NOMO-1 treated with dmso at 0.1 percent for 144 hours (cell line): ENCODE measurements around the gene APLN.

Experiments used
- DNase-seq: peaks from one replicate; lab custom pipeline; 2025; ENCODE audit not compliant: unreplicated experiment; lab: John Stamatoyannopoulos, UW

Gene APLN

GRCh38 chrX:129654652-129655546 lies at the start of gene APLN:
TSS of gene APLN (minus strand) at chrX:129654956. CDS start at chrX:129654630, 326 bp downstream.
- no peak for DNase-seq

- DNase-seq, result no peak
Observed at GRCh38 chrX:129704491-129704890, 49.7 kb upstream of the APLN start.

- no peak for DNase-seq
Observed at GRCh38 chrX:129701624-129702069, 46.9 kb upstream of the APLN start.

GRCh38 chrX:129700536-129700935 lies 45.8 kb upstream of the APLN start:
- DNase-seq, result no peak

- DNase-seq, result no peak
Observed at GRCh38 chrX:129698150-129698549, 43.4 kb upstream of the APLN start.

- DNase-seq, result no peak
Observed at GRCh38 chrX:129697204-129697829, 42.6 kb upstream of the APLN start.

- DNase-seq, result no peak
Observed at GRCh38 chrX:129696463-129697155, 41.9 kb upstream of the APLN start.

- no peak for DNase-seq
Observed at GRCh38 chrX:129695937-129696336, 41.2 kb upstream of the APLN start.

GRCh38 chrX:129695535-129695934 lies 40.8 kb upstream of the APLN start:
- no peak for DNase-seq

GRCh38 chrX:129694805-129695204 lies 40.0 kb upstream of the APLN start:
- no peak for DNase-seq

- DNase-seq, result no peak
Observed at GRCh38 chrX:129693354-129693753, 38.6 kb upstream of the APLN start.

- DNase-seq, result no peak
Observed at GRCh38 chrX:129690435-129690834, 35.7 kb upstream of the APLN start.

- no peak for DNase-seq
Observed at GRCh38 chrX:129689796-129690195, 35.0 kb upstream of the APLN start.

- DNase-seq, result no peak
Observed at GRCh38 chrX:129688097-129688496, 33.3 kb upstream of the APLN start.

- DNase-seq, result no peak
Observed at GRCh38 chrX:129686422-129686948, 31.7 kb upstream of the APLN start.

- DNase-seq, result no peak
Observed at GRCh38 chrX:129682979-129683378, 28.2 kb upstream of the APLN start.

- DNase-seq, result no peak
Observed at GRCh38 chrX:129679901-129680300, 25.1 kb upstream of the APLN start.

GRCh38 chrX:129678614-129679195 lies 23.9 kb upstream of the APLN start:
- no peak for DNase-seq

GRCh38 chrX:129667412-129667811 lies 12.7 kb upstream of the APLN start:
- DNase-seq, result no peak

GRCh38 chrX:129665916-129666644 lies 11.3 kb upstream of the APLN start:
- DNase-seq, result no peak
